ENCODE data around the gene INCENP. TPM values are rescaled to one million over a fixed set of nuclear protein-coding genes. Genes with fewer than 3 reads are reported as not detected.

The INCENP gene
- polyA plus RNA-seq, 1 donor (not counting 4 experiments of a cell fraction or from before 2014, with no cell fraction given), result 12.7 TPM

GRCh38 chr11:62182147-62182891, 58.5 kb downstream of the INCENP start:
- peaks cover 3% of the 10 kb centered on the region for H3K27me3 ChIP-seq (ENCODE audit: control insufficient read depth, extremely low read depth, insufficient read depth, low read length)
- no peaks in the 10 kb centered on the region for H3K36me3 ChIP-seq (ENCODE audit: control insufficient read depth in 2 of 2, extremely low read depth in 1 of 2, insufficient read depth in 2 of 2, low read length in 2 of 2)
- no peak overlapping the region for H3K4me2 ChIP-seq (ENCODE audit: control insufficient read depth, extremely low read depth, insufficient read depth, low read depth, low read length)
- no peaks in the 10 kb centered on the region for H3K4me1 ChIP-seq (ENCODE audit: control insufficient read depth, extremely low read depth, insufficient read depth, low read length)
- no peaks in the 10 kb centered on the region for H4K20me1 ChIP-seq (ENCODE audit: control insufficient read depth, extremely low read depth, insufficient read depth, low read length)
- no peak overlapping the region for H2AFZ ChIP-seq (ENCODE audit: control insufficient read depth, low read length)
- H3K27ac ChIP-seq (ENCODE audit: control insufficient read depth, insufficient read depth, low read length), result no peak overlapping the region
- H3K9me1 ChIP-seq (ENCODE audit: control insufficient read depth, extremely low read depth, insufficient read depth, low read length), result no peaks in the 10 kb centered on the region
- TF ChIP-seq EZH2 (IDR thresholded peaks at IDR 0.05; ENCODE audit: low read length), result no peak
- TF ChIP-seq CTCF (optimal IDR thresholded peaks at IDR 0.05 in 1 of 3, IDR thresholded peaks at IDR 0.05 in 1 of 3, conservative IDR thresholded peaks at IDR 0.05 in 1 of 3; ENCODE audit: extremely low read depth in 1 of 3, insufficient read depth in 2 of 3, low read length in 3 of 3), result no peak
- no peak overlapping the region for H3K9ac ChIP-seq (ENCODE audit: control insufficient read depth, extremely low read depth, insufficient read depth, low read length)
- no peak for FAIRE-seq
- no peaks in the 10 kb centered on the region for H3K9me3 ChIP-seq (ENCODE audit: control insufficient read depth, low read depth, low read length)
- no peaks in the 10 kb centered on the region for H3K79me2 ChIP-seq (ENCODE audit: control insufficient read depth, insufficient read depth, low read length)
- dilution Hi-C loops (cut with MboI; ENCODE audit: extremely low pct_ligation_motif_present, low sequenced_read_pairs), result no loop called here
- DNase-seq (ENCODE audit: low read depth, low spot score), result no peak
- no peak overlapping the region for H3K4me3 ChIP-seq (ENCODE audit: control insufficient read depth in 2 of 3, extremely low read depth in 1 of 3, insufficient read depth in 2 of 3, low read depth in 1 of 3, low read length in 3 of 3)

- TF ChIP-seq CTCF (optimal IDR thresholded peaks at IDR 0.05 in 1 of 3, IDR thresholded peaks at IDR 0.05 in 1 of 3, conservative IDR thresholded peaks at IDR 0.05 in 1 of 3; ENCODE audit: extremely low read depth in 1 of 3, insufficient read depth in 2 of 3, low read length in 3 of 3), result no peak
- no peak for TF ChIP-seq EZH2 (IDR thresholded peaks at IDR 0.05; ENCODE audit: low read length)
- dilution Hi-C loops (cut with MboI; ENCODE audit: extremely low pct_ligation_motif_present, low sequenced_read_pairs), result no loop called here
- Histone ChIP-seq H2AFZ (ENCODE audit: control insufficient read depth, low read length) (no peak overlapping the region), H3K79me2 (ENCODE audit: control insufficient read depth, insufficient read depth, low read length) (no peaks in the 10 kb centered on the region), H3K4me1 (ENCODE audit: control insufficient read depth, extremely low read depth, insufficient read depth, low read length) (no peaks in the 10 kb centered on the region), H4K20me1 (ENCODE audit: control insufficient read depth, extremely low read depth, insufficient read depth, low read length) (no peaks in the 10 kb centered on the region), H3K4me2 (ENCODE audit: control insufficient read depth, extremely low read depth, insufficient read depth, low read depth, low read length) (no peak overlapping the region), H3K9me1 (ENCODE audit: control insufficient read depth, extremely low read depth, insufficient read depth, low read length) (no peaks in the 10 kb centered on the region), H3K36me3 (ENCODE audit: control insufficient read depth in 2 of 2, extremely low read depth in 1 of 2, insufficient read depth in 2 of 2, low read length in 2 of 2) (no peaks in the 10 kb centered on the region), H3K27me3 (ENCODE audit: control insufficient read depth, extremely low read depth, insufficient read depth, low read length) (peaks cover 3% of the 10 kb centered on the region), H3K9ac (ENCODE audit: control insufficient read depth, extremely low read depth, insufficient read depth, low read length) (no peak overlapping the region), H3K9me3 (ENCODE audit: control insufficient read depth, low read depth, low read length) (no peaks in the 10 kb centered on the region), H3K27ac (ENCODE audit: control insufficient read depth, insufficient read depth, low read length) (no peak overlapping the region), H3K4me3 (ENCODE audit: control insufficient read depth in 2 of 3, extremely low read depth in 1 of 3, insufficient read depth in 2 of 3, low read depth in 1 of 3, low read length in 3 of 3) (no peak overlapping the region)
- FAIRE-seq (no peak), DNase-seq (ENCODE audit: low read depth, low spot score) (no peak)
These were observed 62.4 kb downstream of the INCENP start for GRCh38 chr11:62186195-62186594.

Measured in keratinocyte (primary cell).